ENCODE measurements around the gene IL1R1.
A peak's percentile ranks its signal among the peaks of the same experiment; 100 is the strongest.
"Not testable (repeated sequence)": the region's sequence is repeated elsewhere in the genome, so short reads cannot be mapped to it uniquely, and the experiment has no call there.

IL1R1 gene

DNA sequence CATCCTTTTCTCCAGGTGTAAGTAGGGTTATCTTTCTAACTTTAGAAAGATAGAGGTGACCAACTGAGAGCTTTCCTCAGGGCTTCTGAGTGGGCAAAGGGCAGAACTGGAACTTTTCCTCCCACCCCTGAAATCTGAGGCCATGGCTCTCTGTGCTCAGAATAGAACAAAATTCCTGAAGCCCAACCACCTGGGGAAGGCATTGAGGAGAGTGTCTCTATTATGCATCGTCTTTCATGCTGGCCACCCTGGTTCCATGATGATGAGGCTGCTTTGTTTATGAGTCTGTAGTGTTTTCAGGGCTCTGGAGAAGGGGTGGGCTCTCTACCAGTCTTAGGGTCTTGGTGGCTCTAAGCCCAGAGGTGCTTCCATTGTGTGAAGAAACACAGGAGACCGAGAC is 30.7 kb upstream of the IL1R1 start:
- no peak for DNase-seq (ENCODE audit: low read depth)

GRCh38 chr2:102112271-102112670 is 30.3 kb upstream of the IL1R1 start:
- DNase-seq (ENCODE audit: low read depth) = no peak

DNA sequence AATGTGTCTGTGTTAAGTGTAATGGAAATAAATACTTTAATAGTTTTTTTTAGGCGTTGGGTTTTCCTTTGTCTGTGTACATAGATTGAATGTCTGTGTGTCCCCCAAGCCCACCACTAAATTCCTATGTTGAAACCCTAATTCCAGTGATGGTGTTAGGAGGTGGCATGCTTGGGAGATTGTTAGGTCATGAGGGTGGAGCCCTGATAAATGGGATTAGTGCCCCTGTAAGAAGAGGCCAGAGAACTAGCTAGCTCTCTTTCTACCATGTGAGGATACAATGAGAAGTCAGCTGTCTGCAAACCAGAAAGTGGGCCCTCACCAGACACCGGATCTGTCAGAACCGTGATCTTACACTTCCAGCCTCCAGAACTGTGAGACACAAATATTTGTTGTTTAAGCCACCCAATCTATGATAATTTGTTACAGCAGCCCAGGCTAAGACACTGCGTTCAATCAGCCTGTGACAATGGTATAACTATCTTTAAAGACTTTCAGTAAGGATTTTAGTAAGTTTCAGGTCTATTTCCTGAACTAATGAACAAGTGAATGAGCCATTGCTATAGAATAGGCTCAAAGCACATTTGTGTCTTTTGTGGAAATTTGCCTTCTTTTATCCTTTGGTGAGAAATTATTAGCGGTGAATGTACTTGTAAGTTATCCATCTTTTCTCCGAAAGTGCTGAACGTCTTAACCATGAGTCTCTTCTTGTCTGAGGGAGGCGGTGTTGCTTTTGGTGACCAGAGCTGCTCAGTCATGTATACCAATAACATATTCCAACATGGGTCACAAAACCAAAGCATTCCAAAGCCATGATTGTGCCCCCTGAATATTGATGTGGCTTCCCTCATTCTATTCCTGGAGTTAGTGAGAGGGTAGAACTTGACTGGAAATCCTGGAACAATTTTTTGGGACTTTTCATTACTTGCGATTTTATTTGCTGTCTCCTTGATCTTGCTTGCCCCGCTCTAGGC is 29.6 kb upstream of the IL1R1 start:
- DNase-seq (ENCODE audit: low read depth) = no peak

DNA sequence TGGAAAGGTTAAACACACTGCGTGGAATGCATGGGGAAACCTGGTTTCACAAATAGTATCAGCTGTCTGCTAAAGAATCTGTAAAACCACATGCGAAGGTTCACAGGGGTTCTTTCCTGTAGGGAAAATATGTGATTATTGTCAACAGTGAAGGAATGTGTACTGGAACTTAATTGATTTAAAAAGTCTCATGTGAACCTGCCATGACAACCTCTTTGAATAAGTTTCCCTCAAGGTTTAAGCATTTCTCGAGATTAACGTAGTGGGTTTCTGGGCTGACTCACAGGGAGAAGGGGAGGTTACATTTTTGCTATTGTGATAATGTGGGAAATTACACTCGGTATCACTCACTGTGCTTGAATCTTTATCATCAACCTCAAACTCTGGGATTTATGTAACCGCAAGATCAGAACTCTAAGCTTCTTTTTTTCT is 28.2 kb upstream of the IL1R1 start:
- DNase-seq (ENCODE audit: low read depth) = no peak

- no peak for DNase-seq (ENCODE audit: low read depth)
Measured at GRCh38 chr2:102114851-102115497, 27.6 kb upstream of the IL1R1 start.

DNA sequence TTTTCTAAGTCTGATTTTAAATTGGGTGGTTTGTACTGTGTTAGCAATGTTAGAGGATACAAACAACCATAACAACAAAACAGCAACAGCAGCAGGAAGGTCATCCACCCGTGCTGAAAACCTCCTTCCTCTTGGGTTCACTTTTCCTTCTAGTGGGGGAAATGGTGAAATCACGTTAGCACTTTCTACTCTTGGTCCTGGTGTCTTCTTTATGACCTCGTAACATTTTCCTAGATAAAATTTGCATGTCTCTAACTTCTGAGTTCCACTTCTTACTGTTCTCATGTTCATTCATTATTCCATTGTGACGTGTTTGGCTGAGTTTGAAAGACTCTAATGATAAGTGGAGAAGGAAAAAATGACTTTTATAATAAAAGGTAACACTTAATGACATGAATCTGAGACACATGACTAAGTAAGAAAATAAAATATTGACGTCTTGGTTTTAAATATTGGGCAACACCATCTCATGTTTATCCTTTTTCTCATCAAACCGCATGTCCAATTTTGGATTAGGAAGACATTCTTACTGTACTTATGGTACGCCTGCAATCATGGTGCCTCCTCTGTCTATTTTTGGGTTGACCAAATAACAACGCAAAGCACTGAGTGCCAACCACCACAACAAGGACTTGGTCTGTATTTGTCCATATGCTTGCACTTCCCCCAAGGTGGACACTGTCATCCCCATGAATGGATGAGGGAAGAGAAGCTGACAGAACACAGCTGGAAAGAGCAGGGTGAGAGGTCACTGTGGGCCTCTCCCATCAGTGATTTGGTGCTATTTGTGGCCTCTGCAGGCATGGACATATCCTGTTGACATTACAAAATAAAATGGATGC is 25.7 kb upstream of the IL1R1 start:
- DNase-seq (ENCODE audit: low read depth) = no peak

- DNase-seq (ENCODE audit: low read depth) = no peak
Measured at GRCh38 chr2:102117472-102117858, 25.1 kb upstream of the IL1R1 start.

GRCh38 chr2:102119255-102119654 is 23.3 kb upstream of the IL1R1 start:
- no peak for DNase-seq (ENCODE audit: low read depth)

- no peak for DNase-seq (ENCODE audit: low read depth)
Measured at GRCh38 chr2:102120261-102120660, 22.3 kb upstream of the IL1R1 start.

DNA sequence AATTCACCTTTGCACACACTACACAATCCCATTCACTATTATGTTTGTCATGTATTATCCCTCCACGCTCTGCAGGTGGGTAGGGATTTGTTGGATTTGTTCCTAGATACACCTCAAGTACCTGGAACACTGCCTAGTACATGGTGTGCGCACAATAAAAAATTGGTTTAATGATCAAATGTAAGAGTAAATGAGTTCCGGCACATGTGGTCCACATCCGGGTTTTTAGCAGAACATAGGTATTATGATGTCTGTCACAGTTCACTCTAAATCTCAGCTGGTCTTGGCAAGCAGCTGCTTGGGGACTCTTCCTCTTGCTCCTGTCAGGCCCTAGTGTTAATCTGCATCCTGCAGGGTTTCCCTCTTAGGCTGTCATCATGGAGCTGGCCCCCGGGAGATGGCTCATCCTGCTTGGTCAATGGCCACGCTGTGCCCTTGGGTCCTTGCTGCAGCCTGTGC is 21.8 kb upstream of the IL1R1 start:
- DNase-seq (ENCODE audit: low read depth) = no peak

GRCh38 chr2:102122115-102122514 is 20.4 kb upstream of the IL1R1 start:
- peak; percentile 51 for DNase-seq (ENCODE audit: low read depth)

GRCh38 chr2:102122909-102123308 is 19.6 kb upstream of the IL1R1 start:
- no peak for DNase-seq (ENCODE audit: low read depth)

- DNase-seq (ENCODE audit: low read depth) = not testable (repeated sequence)
Measured at GRCh38 chr2:102124421-102124820, 18.1 kb upstream of the IL1R1 start.

DNA sequence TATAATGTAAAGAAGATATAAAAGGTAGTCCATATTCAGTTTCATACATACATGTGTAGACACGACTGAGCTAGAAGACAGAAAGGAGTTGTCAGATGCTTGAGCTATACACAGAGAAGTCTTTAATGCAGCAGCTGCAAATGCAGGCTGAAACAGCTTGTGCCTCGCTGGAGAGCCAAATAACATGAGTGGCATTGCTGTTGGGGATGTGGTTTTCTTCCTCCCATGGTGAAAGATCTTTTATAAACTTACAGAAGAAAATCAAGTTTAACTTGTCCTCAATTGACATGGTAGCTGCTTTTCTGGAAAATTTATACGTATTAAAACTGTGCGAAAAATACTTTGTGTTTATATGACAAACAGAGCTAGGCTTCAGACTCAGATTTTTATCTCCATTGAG is 16.4 kb upstream of the IL1R1 start:
- no peak for DNase-seq (ENCODE audit: low read depth)

- no peak for DNase-seq (ENCODE audit: low read depth)
Measured at GRCh38 chr2:102126660-102127059, 15.9 kb upstream of the IL1R1 start.

DNA sequence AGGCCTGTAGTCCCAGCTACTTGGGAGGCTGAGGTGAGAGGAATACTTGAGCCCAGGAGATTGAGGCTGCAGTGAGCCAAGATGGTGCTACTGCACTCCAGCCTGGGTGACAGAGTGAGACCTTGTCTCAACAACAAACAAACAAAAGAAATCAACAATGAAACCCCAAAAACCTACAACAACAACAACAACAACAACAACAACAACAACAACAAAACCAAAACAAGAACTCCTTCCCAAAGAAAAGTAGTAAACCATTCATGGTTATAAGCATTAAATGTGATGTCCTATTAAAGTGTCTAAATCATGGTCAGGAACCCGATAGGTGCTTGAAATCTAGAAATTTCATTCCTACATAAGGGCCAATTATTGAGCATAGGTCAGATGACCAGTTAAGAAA is 13.5 kb upstream of the IL1R1 start:
- no peak for DNase-seq (ENCODE audit: low read depth)

- DNase-seq (ENCODE audit: low read depth) = no peak
Measured at GRCh38 chr2:102129951-102130646, 12.4 kb upstream of the IL1R1 start.

DNA sequence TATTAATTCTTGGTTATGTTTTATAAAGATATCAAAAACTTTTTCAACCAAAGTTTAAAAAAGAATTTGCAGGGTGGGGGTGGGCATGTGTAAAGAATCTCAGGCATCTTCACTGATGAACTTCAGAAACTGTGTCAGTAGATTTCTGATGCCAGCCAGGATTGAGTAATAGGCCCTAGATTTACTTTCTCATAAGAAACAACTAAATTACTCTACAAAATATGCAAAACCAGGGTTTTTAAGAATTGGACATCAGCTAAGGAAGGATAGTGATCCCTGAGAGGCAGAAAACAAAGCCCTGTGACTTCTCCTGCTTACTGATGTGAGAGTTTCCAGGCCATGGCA is 11.9 kb upstream of the IL1R1 start:
- no peak for DNase-seq (ENCODE audit: low read depth)

DNA sequence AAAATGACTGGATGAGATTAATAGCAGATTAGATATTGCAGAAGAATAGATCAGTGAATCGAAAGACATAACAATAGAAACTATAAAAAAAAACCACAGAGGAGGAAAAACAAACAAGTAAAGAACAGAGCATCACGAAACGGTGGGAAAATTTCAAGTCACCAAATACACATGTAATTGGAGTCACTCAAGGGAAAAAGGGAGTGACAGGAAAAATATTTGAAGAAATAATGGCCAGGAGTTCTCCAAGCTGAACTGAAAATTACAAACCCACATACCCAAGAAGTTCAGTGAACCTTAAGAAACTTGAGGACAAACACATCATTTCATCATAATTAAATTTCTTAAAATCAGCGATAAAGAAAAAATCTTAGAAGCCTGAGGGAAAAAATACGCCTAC is 11.0 kb upstream of the IL1R1 start:
- no peak for DNase-seq (ENCODE audit: low read depth)

DNA sequence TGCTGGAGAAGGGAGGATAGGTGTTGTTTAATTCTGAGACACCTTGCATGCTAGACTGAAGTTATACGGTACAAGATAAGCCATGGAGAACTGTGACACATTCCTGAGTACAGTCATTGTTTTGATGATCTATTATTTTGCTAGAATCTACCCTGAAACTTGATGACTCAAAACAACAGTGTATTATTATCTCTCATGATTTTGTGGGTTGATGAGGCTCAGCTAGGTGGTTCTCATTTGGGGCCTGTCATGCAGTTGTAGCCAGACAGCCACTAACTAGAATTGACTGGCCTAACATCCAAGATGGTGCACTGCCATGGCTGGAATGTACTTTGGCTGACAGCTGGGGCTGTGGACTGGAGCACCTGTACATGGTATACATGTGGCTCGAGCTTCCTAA is 5.4 kb upstream of the IL1R1 start:
- no peak for DNase-seq (ENCODE audit: low read depth)

DNA sequence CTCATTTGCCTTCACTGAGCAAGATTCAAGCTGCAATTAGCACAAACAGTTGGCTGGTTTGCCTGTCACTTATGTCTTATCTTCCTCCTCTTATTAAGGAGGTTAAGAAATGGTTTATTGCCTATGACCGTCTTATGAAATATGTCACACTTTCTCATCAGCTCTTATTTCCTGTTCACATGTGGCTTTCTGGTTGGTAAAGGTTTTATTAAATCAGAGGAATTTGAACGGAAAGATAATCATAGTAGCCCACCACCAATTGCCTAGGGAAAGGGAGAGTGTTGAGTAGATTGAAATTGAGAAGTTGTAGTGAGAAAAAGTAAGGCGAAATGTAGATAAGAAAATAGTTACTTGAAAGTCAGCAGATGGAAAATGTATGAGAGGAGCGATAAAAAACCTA is 4.2 kb upstream of the IL1R1 start:
- DNase-seq (ENCODE audit: low read depth) = no peak

DNA sequence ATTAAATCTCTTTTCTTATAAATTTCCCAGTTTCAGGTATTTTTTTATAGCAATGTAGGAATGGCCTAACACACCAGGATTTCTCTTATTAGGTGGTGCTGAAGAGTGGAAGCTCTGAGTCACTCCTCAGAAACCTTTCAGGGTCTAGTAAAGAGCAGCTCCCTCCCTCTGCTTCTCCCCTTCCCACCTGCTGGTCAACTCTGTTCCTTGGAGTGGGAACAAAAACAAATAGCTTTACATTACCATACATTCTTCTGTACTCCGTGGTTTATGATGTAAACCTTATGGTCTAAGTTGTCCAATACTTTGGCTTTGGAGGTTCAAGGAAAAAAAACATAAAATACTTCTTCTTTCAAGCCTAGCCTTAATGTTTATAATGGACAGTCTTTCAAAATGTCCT is 2.7 kb upstream of the IL1R1 start:
- no peak for DNase-seq (ENCODE audit: low read depth)

Data from HS-5 (cell line).